Body of pancreas (tissue), 4 donors: ENCODE measurements around the gene ST13.

Source experiments
- CTCF ChIP-seq, 7 experiments: fragments of 450-650 bp in 4 of 7; fragments of 200-600 bp in 3 of 7; sonication (generic) in 3 of 7; IDR thresholded peaks; one replicate each; pipeline ENCODE4 v1.5.1; 2016 to 2019; ENCODE audit warnings: antibody characterized with exemption in 7 of 7
- POLR2A ChIP-seq, 3 donors: fragments of 450-650 bp; IDR thresholded peaks; one replicate each; pipeline ENCODE4 v1.6.1; 2016; ENCODE audit warnings: antibody characterized with exemption in 3 of 3, mild to moderate bottlenecking in 2 of 3

- TF ChIP-seq POLR2A (IDR thresholded peaks at IDR 0.05) (no peak), CTCF (IDR thresholded peaks at IDR 0.05) (no peak)
Observed at GRCh38 chr22:40829131-40829530, 27.3 kb downstream of the ST13 start.
